Nephron (organoid): Measurements from ENCODE around the gene CCDC71.

ENCODE experiments used
- H3K27ac Mint-ChIP-seq, 3 experiments: 2 replicates each; pipeline ENCODE4 v1.8.0; 2020; ENCODE audit warnings: mixed read lengths in 3 of 3, mild to moderate bottlenecking in 2 of 3, moderate library complexity in 1 of 3
- H3K27me3 Mint-ChIP-seq: 2 replicates; pipeline ENCODE4 v1.8.0; 2021; ENCODE audit warnings: low read depth, mild to moderate bottlenecking, moderate library complexity, mixed read lengths
- H3K36me3 Mint-ChIP-seq: 2 replicates; pipeline ENCODE4 v1.8.0; 2020; ENCODE audit warnings: low read depth, mixed read lengths
- H3K4me1 Mint-ChIP-seq: 2 replicates; pipeline ENCODE4 v1.8.0; 2020; ENCODE audit warnings: mixed read lengths
- H3K4me3 Mint-ChIP-seq, 3 experiments: 2 replicates each; pipeline ENCODE4 v1.8.0; 2020; ENCODE audit warnings: mild to moderate bottlenecking in 3 of 3, mixed read lengths in 3 of 3, moderate library complexity in 2 of 3
- H3K9me3 Mint-ChIP-seq: 2 replicates; pipeline ENCODE4 v1.8.0; 2020; ENCODE audit warnings: mixed read lengths
- TF ChIP-seq, protein P1 (sequence below), 3 experiments: fragments of 200-600 bp; sonication (generic); IDR thresholded peaks; one replicate each; pipeline ENCODE4 v1.5.0; 2021; ENCODE audit warnings: antibody characterized with exemption in 3 of 3; ENCODE audit not compliant: unreplicated experiment in 3 of 3

The CCDC71 gene

DNA sequence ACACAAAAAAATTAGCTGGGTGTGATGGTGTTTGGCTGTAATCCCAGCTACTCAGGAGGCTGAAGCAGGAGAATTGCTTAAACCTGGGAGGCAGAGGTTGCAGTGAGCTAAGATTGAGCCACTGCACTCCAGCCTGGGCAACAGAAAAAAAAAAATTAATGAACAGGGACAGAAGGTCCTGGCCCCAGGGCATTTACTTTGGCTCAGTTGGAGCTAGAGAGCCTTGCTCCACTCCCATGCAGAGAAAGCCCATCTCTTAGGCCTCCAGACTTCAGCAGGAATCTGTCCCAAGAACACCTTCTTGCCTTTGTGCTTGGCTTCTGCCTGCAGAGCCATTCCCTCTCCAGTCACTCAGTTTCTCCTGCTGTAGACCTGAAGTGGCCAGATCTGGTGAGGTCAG lies 14.0 kb upstream of the CCDC71 start:
- TF ChIP-seq, protein P1, sequence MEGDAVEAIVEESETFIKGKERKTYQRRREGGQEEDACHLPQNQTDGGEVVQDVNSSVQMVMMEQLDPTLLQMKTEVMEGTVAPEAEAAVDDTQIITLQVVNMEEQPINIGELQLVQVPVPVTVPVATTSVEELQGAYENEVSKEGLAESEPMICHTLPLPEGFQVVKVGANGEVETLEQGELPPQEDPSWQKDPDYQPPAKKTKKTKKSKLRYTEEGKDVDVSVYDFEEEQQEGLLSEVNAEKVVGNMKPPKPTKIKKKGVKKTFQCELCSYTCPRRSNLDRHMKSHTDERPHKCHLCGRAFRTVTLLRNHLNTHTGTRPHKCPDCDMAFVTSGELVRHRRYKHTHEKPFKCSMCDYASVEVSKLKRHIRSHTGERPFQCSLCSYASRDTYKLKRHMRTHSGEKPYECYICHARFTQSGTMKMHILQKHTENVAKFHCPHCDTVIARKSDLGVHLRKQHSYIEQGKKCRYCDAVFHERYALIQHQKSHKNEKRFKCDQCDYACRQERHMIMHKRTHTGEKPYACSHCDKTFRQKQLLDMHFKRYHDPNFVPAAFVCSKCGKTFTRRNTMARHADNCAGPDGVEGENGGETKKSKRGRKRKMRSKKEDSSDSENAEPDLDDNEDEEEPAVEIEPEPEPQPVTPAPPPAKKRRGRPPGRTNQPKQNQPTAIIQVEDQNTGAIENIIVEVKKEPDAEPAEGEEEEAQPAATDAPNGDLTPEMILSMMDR (IDR thresholded peaks at IDR 0.05; ENCODE audit: unreplicated experiment in 3 of 3): no peak
- Mint-ChIP-seq H3K27ac (no peak overlapping the region), H3K4me3 (no peak overlapping the region), H3K27me3 (no peaks in the 10 kb centered on the region), H3K4me1 (peaks cover 10% of the 10 kb centered on the region), H3K9me3 (no peaks in the 10 kb centered on the region), H3K36me3 (peaks cover 19% of the 10 kb centered on the region)

DNA sequence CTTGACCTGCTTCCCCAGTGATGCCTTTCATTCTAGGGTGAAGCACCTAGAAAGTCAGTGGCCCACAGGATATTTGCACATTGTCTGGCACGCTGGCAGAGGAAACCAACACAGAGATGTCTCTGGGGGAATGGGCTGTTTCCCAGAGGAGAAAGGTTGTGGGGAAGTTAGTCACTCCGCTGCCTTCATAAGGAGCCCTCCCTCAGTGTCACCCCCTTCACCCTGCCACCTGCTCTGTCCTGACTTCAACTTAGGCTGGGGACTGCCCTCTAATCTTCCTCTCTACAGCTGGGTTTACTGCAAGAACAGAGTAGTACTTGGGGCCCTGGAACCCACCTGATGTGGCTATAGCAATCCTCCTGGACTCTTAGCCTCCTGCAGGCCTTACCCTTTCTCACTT lies 10.9 kb upstream of the CCDC71 start:
- TF ChIP-seq, protein P1 (IDR thresholded peaks at IDR 0.05; ENCODE audit: unreplicated experiment in 3 of 3): no peak
- H3K4me1 Mint-ChIP-seq: peaks cover 33% of the 10 kb centered on the region
- no peaks in the 10 kb centered on the region for H3K27me3 Mint-ChIP-seq
- H3K27ac Mint-ChIP-seq: peak overlapping the region in 1 of 3 experiments; percentile 49
- peaks cover 26% of the 10 kb centered on the region for H3K36me3 Mint-ChIP-seq
- no peak overlapping the region for H3K4me3 Mint-ChIP-seq
- H3K9me3 Mint-ChIP-seq: no peaks in the 10 kb centered on the region

DNA sequence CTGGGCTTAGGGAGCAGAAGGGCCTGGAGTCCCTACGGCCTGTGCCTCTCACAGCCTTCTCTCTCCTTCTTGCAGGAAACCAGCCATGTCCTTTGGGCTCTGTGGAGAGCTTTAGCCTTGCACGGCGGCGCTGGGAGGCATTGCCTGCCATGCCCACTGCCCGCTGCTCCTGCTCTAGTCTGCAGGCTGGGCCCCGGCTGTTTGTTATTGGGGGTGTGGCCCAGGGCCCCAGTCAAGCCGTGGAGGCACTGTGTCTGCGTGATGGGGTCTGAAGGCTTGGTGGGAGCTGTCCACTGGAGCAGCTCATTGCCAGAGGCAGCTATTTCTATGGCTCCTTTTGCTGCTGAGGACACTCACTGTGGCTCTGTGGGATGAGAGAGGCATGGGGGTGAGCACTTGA lies 9.4 kb upstream of the CCDC71 start:
- peak overlapping the region in 2 of 3 experiments; percentile 5 to 19 for H3K4me3 Mint-ChIP-seq
- peaks cover under 1% of the 10 kb centered on the region for H3K27me3 Mint-ChIP-seq
- H3K9me3 Mint-ChIP-seq: no peaks in the 10 kb centered on the region
- TF ChIP-seq, protein P1 (IDR thresholded peaks at IDR 0.05; ENCODE audit: unreplicated experiment in 3 of 3): no peak
- H3K4me1 Mint-ChIP-seq: peaks cover 46% of the 10 kb centered on the region
- H3K27ac Mint-ChIP-seq: peak overlapping the region; percentile 20 to 57 (median 29)
- H3K36me3 Mint-ChIP-seq: peaks cover 26% of the 10 kb centered on the region

DNA sequence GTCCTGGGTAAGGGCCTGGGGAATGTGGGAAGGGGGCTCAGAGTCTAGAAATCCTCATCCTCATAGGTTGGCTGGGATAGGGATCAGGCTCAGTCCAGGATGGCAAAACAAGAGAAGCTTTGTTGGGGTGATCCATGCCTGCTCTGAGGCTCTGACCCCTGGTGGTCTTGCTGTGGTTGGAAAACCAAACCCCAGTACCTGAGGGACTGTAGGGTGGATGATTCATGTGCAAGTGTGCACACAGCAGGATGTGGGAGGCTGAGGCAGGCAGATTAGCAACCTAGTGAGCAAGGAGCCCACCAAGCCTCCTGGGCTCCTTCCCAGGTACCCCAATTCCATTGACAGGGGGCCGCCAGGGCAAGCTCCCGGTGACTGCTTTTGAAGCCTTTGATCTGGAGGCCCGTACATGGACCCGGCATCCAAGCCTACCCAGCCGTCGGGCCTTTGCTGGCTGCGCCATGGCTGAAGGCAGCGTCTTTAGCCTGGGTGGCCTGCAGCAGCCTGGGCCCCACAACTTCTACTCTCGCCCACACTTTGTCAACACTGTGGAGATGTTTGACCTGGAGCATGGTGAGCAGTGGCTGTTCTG lies 8.4 kb upstream of the CCDC71 start:
- H3K9me3 Mint-ChIP-seq: no peaks in the 10 kb centered on the region
- peaks cover 53% of the 10 kb centered on the region for H3K4me1 Mint-ChIP-seq
- H3K4me3 Mint-ChIP-seq: peak overlapping the region; percentile 86 to 92 (median 92)
- H3K36me3 Mint-ChIP-seq: peaks cover 24% of the 10 kb centered on the region
- H3K27me3 Mint-ChIP-seq: peaks cover 3% of the 10 kb centered on the region
- TF ChIP-seq, protein P1 (IDR thresholded peaks at IDR 0.05; ENCODE audit: unreplicated experiment in 3 of 3): no peak
- peak overlapping the region; percentile 92 to 96 (median 95) for H3K27ac Mint-ChIP-seq

DNA sequence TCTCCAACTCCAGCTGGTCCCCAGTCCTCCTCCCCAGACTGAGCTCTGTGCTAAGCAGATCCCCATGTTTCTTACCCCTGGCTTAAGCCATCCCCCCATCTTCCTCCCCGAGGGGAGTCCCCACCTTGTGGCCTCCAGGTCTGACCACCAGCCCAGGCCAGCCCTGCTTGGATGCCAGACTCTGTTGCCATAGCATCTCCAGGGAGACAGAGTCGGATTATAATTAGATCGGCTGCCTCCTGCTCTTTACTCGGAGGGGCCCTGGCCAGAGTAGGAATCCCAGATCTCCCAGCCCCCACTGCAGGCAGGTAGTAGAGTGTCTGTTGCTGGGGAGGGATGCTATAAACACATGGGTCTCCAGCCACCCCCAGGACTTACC lies 7.7 kb upstream of the CCDC71 start:
- Mint-ChIP-seq H3K9me3 (no peaks in the 10 kb centered on the region), H3K4me3 (peak overlapping the region; percentile 86 to 92 (median 92)), H3K27me3 (peaks cover 3% of the 10 kb centered on the region), H3K36me3 (peaks cover 20% of the 10 kb centered on the region), H3K4me1 (peaks cover 48% of the 10 kb centered on the region), H3K27ac (peak overlapping the region; percentile 92 to 96 (median 95))
- TF ChIP-seq, protein P1 (IDR thresholded peaks at IDR 0.05; ENCODE audit: unreplicated experiment in 3 of 3): no peak
